ENCODE measurements around the gene MLLT3. TPM values are rescaled to one million over a fixed set of nuclear protein-coding genes. Genes with fewer than 3 reads are reported as not detected.

The MLLT3 gene
- total and polyA plus RNA-seq, 2 experiments from 2014 or later = 7.1 to 11.9 TPM

GRCh38 chr9:20474496-20474895 lies 147.8 kb downstream of the MLLT3 start:
- Histone ChIP-seq H3K4me3 (no peak overlapping the region), H3F3A (ENCODE audit: insufficient read depth) (no peaks in the 10 kb centered on the region), H3K36me3 (ENCODE audit: low read depth) (no peaks in the 10 kb centered on the region), H3K27ac (no peak overlapping the region), H3K79me2 (ENCODE audit: insufficient read depth) (peaks cover 32% of the 10 kb centered on the region), H3K4me2 (ENCODE audit: unreplicated experiment) (no peak overlapping the region), H2AFZ (no peak overlapping the region), H4K20me1 (ENCODE audit: insufficient read depth) (0 out of 2 replicates have a peak, but pooled peaks cover 5% of the 10 kb centered on the region), H3K9me3 (ENCODE audit: low read depth) (no peaks in the 10 kb centered on the region), H3K9me2 (ENCODE audit: insufficient read depth) (no peaks in the 10 kb centered on the region; the same call in 1 of the 2 replicates), H3K9ac (no peak overlapping the region), H3K4me1 (ENCODE audit: insufficient read depth) (peaks cover 14% of the 10 kb centered on the region), H3K27me3 (replicated peaks; ENCODE audit: insufficient read depth) (no peaks in the 10 kb centered on the region)
- 92% methylated on average over 5 of the region's 5 CpGs for WGBS, 2 experiments (ENCODE audit: low coverage in 1 of 2, low lambda C conversion rate in 2 of 2, missing lambda C conversion rate in 2 of 2)
- TF ChIP-seq EZH2 (IDR thresholded peaks at IDR 0.05; ENCODE audit: insufficient read depth, poor library complexity, severe bottlenecking) = no peak
- no peak for TF ChIP-seq EZH2phosphoT487 (IDR thresholded peaks at IDR 0.05; ENCODE audit: insufficient read depth, low read depth)
- no peak for DNase-seq
- in situ Hi-C loops (cut with MboI) = no loop called here

DNA sequence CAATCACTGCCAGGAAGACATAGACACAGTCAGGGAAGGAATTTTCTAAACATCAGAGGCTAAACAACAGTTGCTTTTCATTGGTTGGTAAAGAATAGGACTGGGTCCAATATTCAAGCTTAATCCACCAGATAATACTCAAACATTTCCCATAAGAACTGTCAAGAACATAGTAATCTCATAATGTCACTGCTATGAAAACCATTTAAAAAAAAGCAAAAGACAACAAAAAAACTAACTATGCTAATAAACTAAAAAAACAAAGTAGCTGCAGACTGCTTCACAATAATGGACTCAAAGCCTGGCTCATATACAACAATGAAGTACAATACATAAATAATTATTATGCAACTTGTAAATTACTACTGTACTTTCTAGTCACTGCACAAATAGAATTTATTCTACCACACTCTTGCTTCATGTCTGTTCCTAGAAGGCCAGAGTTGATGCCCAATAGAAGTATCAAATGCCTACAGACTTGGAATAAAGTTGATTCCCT lies 148.7 kb downstream of the MLLT3 start:
- Histone ChIP-seq H2AFZ (no peak overlapping the region), H3K27ac (no peak overlapping the region), H3K4me3 (no peak overlapping the region), H3K4me2 (ENCODE audit: unreplicated experiment) (peak overlapping the region; percentile 58), H3K36me3 (ENCODE audit: low read depth) (no peaks in the 10 kb centered on the region), H3K9me3 (ENCODE audit: low read depth) (no peaks in the 10 kb centered on the region), H3K9ac (no peak overlapping the region), H4K20me1 (ENCODE audit: insufficient read depth) (0 out of 2 replicates have a peak, but pooled peaks cover 5% of the 10 kb centered on the region), H3K79me2 (ENCODE audit: insufficient read depth) (peaks cover 32% of the 10 kb centered on the region), H3K27me3 (replicated peaks; ENCODE audit: insufficient read depth) (no peaks in the 10 kb centered on the region), H3K4me1 (ENCODE audit: insufficient read depth) (peaks cover 14% of the 10 kb centered on the region), H3F3A (ENCODE audit: insufficient read depth) (no peaks in the 10 kb centered on the region), H3K9me2 (ENCODE audit: insufficient read depth) (no peaks in the 10 kb centered on the region; the same call in 1 of the 2 replicates)
- DNase-seq = peak; percentile 25
- in situ Hi-C loops (cut with MboI) = no loop called here
- no peak for TF ChIP-seq EZH2 (IDR thresholded peaks at IDR 0.05; ENCODE audit: insufficient read depth, poor library complexity, severe bottlenecking)
- TF ChIP-seq EZH2phosphoT487 (IDR thresholded peaks at IDR 0.05; ENCODE audit: insufficient read depth, low read depth) = no peak

DNA sequence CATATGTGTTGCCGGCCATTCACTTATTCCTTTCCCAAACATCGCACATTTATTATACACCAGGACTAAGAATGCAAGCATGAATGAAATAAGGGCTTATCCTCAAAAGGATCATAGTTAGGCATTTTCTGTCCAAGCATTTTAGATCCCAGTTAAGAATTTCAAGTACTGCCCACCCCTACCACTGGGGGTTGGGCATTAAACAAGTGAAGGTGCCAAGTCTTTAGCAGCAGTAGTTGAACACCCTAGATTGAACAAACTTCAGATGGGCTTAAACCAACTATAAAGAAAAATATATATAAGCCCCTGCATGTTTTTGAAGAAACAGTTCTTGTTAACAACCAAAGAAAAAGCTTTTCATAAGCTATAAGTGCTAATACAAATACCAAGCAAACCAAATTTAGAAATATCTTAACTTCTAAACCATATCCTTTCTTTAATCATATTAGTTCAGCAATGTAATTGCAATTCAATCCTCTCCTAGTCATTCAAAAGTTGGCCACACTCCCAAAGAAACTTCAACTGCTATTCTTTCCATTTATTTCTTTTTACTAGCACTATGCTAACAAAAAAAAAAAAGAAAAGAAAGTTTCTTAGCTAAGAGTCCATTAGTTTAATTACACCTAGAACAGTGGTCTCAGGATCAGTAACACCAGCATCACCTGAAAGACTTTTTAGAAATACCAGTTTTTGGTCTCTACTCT lies 149.8 kb downstream of the MLLT3 start:
- Histone ChIP-seq H3K36me3 (ENCODE audit: low read depth) (no peaks in the 10 kb centered on the region), H3K9me3 (ENCODE audit: low read depth) (no peaks in the 10 kb centered on the region), H3K27me3 (replicated peaks; ENCODE audit: insufficient read depth) (no peaks in the 10 kb centered on the region), H3K4me1 (ENCODE audit: insufficient read depth) (peaks cover 9% of the 10 kb centered on the region; the same call in 1 of the 2 replicates), H2AFZ (no peak overlapping the region), H3K4me3 (no peak overlapping the region), H3F3A (ENCODE audit: insufficient read depth) (no peaks in the 10 kb centered on the region), H3K9me2 (ENCODE audit: insufficient read depth) (no peaks in the 10 kb centered on the region; the same call in 1 of the 2 replicates), H3K9ac (no peak overlapping the region), H3K27ac (no peak overlapping the region), H3K4me2 (ENCODE audit: unreplicated experiment) (no peak overlapping the region), H4K20me1 (ENCODE audit: insufficient read depth) (0 out of 2 replicates have a peak, but pooled peaks cover 5% of the 10 kb centered on the region), H3K79me2 (ENCODE audit: insufficient read depth) (peaks cover 32% of the 10 kb centered on the region)
- DNase-seq = no peak
- TF ChIP-seq EZH2 (IDR thresholded peaks at IDR 0.05; ENCODE audit: insufficient read depth, poor library complexity, severe bottlenecking) = no peak
- TF ChIP-seq EZH2phosphoT487 (IDR thresholded peaks at IDR 0.05; ENCODE audit: insufficient read depth, low read depth) = no peak
- in situ Hi-C loops (cut with MboI) = no loop called here
- 97 to 100% methylated on average over 2 of the region's 2 CpGs for WGBS, 2 experiments (ENCODE audit: low coverage in 1 of 2, low lambda C conversion rate in 2 of 2, missing lambda C conversion rate in 2 of 2)

- in situ Hi-C loops (cut with MboI) = no loop called here
- H3K36me3 ChIP-seq (ENCODE audit: low read depth) = no peaks in the 10 kb centered on the region
- H3K9me2 ChIP-seq (ENCODE audit: insufficient read depth) = no peaks in the 10 kb centered on the region
- H3K4me2 ChIP-seq (ENCODE audit: unreplicated experiment) = no peak overlapping the region
- H3K27me3 ChIP-seq (replicated peaks; ENCODE audit: insufficient read depth) = no peaks in the 10 kb centered on the region
- peaks cover 15% of the 10 kb centered on the region for H3K79me2 ChIP-seq (ENCODE audit: insufficient read depth)
- H2AFZ ChIP-seq = no peak overlapping the region
- H3K9me3 ChIP-seq (ENCODE audit: low read depth) = no peaks in the 10 kb centered on the region
- H3F3A ChIP-seq (ENCODE audit: insufficient read depth) = no peaks in the 10 kb centered on the region
- DNase-seq = no peak
- no peak overlapping the region for H3K4me3 ChIP-seq
- no peak overlapping the region for H3K27ac ChIP-seq
- no peaks in the 10 kb centered on the region for H3K4me1 ChIP-seq (ENCODE audit: insufficient read depth)
- TF ChIP-seq EZH2phosphoT487 (IDR thresholded peaks at IDR 0.05; ENCODE audit: insufficient read depth, low read depth) (no peak), EZH2 (IDR thresholded peaks at IDR 0.05; ENCODE audit: insufficient read depth, poor library complexity, severe bottlenecking) (no peak)
- no peaks in the 10 kb centered on the region for H4K20me1 ChIP-seq (ENCODE audit: insufficient read depth)
- WGBS, 2 experiments (ENCODE audit: low coverage in 1 of 2, low lambda C conversion rate in 2 of 2, missing lambda C conversion rate in 2 of 2) = 84 to 91% methylated on average over 1 of the region's 1 CpG
- no peak overlapping the region for H3K9ac ChIP-seq
These were observed 155.8 kb downstream of the MLLT3 start for GRCh38 chr9:20466328-20467008.

Data from GM23248 (cell line).